ENCODE results near the gene TDRD10. TPM values are rescaled to one million over a fixed set of nuclear protein-coding genes. Genes with fewer than 3 reads are reported as not detected.

The TDRD10 gene
- total RNA-seq, 4 donors from 2014 or later, result 0.61 to 4.2 (median 0.62) TPM

DNA sequence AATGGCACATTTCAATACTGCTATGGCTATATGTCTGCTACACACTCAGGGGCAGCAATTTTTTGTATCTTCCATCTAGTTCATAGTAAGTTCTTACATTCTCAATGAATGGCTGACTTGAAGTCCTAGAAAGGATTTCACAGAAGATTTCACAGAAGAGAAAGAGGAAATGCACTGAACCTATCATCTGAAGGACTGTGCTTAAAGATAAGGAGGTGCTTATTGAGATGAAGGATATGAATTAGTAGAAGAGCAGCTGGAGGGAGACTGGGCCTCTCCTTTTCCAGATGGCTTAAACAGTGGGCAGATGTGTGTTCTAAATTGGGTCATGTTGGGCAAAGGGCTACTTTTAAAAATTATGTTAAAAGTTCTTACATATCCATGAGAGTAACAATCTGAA is 91.4 kb downstream of the TDRD10 start:
- no peak for ATAC-seq
- in situ Hi-C loops (cut with MboI; ENCODE audit: low sequenced_read_pairs in 4 of 4) (no loop called here), intact Hi-C loops (cut with DNase I; ENCODE audit: low total_unique reads) (no loop called here)
- no peak for DNase-seq
- TF ChIP-seq POLR2A (IDR thresholded peaks at IDR 0.05), result no peak
- TF ChIP-seq, protein P1, sequence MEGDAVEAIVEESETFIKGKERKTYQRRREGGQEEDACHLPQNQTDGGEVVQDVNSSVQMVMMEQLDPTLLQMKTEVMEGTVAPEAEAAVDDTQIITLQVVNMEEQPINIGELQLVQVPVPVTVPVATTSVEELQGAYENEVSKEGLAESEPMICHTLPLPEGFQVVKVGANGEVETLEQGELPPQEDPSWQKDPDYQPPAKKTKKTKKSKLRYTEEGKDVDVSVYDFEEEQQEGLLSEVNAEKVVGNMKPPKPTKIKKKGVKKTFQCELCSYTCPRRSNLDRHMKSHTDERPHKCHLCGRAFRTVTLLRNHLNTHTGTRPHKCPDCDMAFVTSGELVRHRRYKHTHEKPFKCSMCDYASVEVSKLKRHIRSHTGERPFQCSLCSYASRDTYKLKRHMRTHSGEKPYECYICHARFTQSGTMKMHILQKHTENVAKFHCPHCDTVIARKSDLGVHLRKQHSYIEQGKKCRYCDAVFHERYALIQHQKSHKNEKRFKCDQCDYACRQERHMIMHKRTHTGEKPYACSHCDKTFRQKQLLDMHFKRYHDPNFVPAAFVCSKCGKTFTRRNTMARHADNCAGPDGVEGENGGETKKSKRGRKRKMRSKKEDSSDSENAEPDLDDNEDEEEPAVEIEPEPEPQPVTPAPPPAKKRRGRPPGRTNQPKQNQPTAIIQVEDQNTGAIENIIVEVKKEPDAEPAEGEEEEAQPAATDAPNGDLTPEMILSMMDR (IDR thresholded peaks at IDR 0.05 in 4 of 5, conservative IDR thresholded peaks at IDR 0.05 in 1 of 5), result no peak
- Histone ChIP-seq H3K9me3 (no peaks in the 10 kb centered on the region), H3K4me3 (no peak overlapping the region), H3K36me3 (peaks cover 20 to 97% of the 10 kb centered on the region in 2 donors), H3K4me1 (no peaks in the 10 kb centered on the region), H3K27ac (no peak overlapping the region), H3K27me3 (no peaks in the 10 kb centered on the region)

DNA sequence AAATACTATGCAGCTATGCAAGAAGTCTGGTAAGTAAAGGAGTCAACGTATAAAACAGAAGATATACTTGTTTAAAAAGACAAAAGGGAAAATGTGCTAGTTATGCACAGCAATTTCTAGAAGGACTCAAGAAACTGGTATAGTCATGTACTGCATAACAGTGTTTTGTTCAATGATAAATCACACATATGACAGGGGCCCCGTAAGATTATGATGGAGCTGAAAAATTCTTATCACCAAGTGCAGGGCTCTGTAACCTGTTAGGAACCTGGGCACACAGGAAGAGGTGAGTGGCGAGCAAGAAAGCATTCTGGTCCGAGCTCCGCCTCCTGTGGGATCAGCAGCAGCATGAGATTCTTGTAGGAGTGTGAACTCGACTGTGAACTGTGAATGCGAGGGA is 92.8 kb downstream of the TDRD10 start:
- DNase-seq (no peak), ATAC-seq (no peak)
- in situ Hi-C loops (cut with MboI; ENCODE audit: low sequenced_read_pairs in 4 of 4) (no loop called here), intact Hi-C loops (cut with DNase I; ENCODE audit: low total_unique reads) (no loop called here)
- H3K4me1 ChIP-seq, result peaks cover 0 to 3% of the 10 kb centered on the region in 2 donors
- H3K4me3 ChIP-seq, result no peak overlapping the region
- no peaks in the 10 kb centered on the region for H3K27me3 ChIP-seq
- peaks cover 9 to 86% of the 10 kb centered on the region in 2 donors for H3K36me3 ChIP-seq
- TF ChIP-seq POLR2A (IDR thresholded peaks at IDR 0.05), result no peak
- TF ChIP-seq, protein P1 (IDR thresholded peaks at IDR 0.05 in 4 of 5, conservative IDR thresholded peaks at IDR 0.05 in 1 of 5), result no peak
- no peak overlapping the region for H3K27ac ChIP-seq
- no peaks in the 10 kb centered on the region for H3K9me3 ChIP-seq

DNA sequence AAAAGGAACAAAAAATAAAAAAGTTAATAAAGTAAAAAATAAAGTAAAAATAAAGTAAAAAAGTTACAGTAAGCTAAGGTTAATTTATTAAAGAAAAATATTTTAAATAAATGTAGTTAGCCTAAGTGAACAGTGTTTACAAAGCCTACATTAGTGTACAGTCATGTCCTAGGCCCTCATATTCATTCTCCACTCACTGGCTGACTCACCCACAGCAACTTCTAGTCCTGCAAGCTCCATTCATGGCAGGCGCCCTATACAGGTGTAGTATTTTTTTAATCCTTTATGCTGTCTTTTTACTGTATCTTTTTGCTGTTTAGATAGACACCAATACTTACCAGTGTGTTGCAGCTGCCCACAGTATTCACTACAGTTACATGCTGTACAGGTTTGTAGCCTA is 93.6 kb downstream of the TDRD10 start:
- intact Hi-C loops (cut with DNase I; ENCODE audit: low total_unique reads), result no loop called here
- H3K36me3 ChIP-seq, result peaks cover 9 to 85% of the 10 kb centered on the region in 2 donors

More for the DNA sequence above, 93.6 kb downstream of the TDRD10 start:
- no peak overlapping the region for H3K4me3 ChIP-seq
- no peak overlapping the region for H3K27ac ChIP-seq
- in situ Hi-C loops (cut with MboI; ENCODE audit: low sequenced_read_pairs in 4 of 4), result no loop called here
- no peak for TF ChIP-seq POLR2A (IDR thresholded peaks at IDR 0.05)
- TF ChIP-seq, protein P1 (IDR thresholded peaks at IDR 0.05 in 4 of 5, conservative IDR thresholded peaks at IDR 0.05 in 1 of 5), result no peak
- ATAC-seq (no peak), DNase-seq (no peak)
- H3K4me1 ChIP-seq, result peaks cover 0 to 5% of the 10 kb centered on the region in 2 donors
- no peaks in the 10 kb centered on the region for H3K27me3 ChIP-seq
- H3K9me3 ChIP-seq, result no peaks in the 10 kb centered on the region

Other genes starting within 250 kb of the TDRD10 start
- gene HAX1, start 229.6 kb upstream of the TDRD10 start, total RNA-seq, result 100 to 1,000 TPM; 145 to 205 (median 177) TPM
- gene AQP10, start 181.1 kb upstream of the TDRD10 start, total RNA-seq, result not detected
- 10 to 100 TPM in 1 of 4 donors, 1 to 10 TPM in 3; 5.8 to 22.5 (median 7.2) TPM for gene ATP8B2, start 176.7 kb upstream of the TDRD10 start, total RNA-seq
- gene IL6R, start 96.9 kb upstream of the TDRD10 start, total RNA-seq, result 100 to 1,000 TPM; 271 to 435 (median 367) TPM
- 1 to 10 TPM; 5.0 to 6.9 (median 6.2) TPM for gene SHE, start 193 bp downstream of the TDRD10 start, total RNA-seq
- 10 to 100 TPM; 18.8 to 42.8 (median 24.1) TPM for gene UBE2Q1, start 56.4 kb downstream of the TDRD10 start, total RNA-seq
- gene CHRNB2, start 65.6 kb downstream of the TDRD10 start, total RNA-seq, result not detected
- gene ADAR, start 106.0 kb downstream of the TDRD10 start, total RNA-seq, result 10 to 100 TPM; 16.4 to 38.4 (median 19.0) TPM

Measured in gastrocnemius medialis (tissue), 4 donors.